Measurements from ENCODE around the gene DIPK1A. TPM values are rescaled to one million over a fixed set of nuclear protein-coding genes. Genes with fewer than 3 reads are reported as not detected.

DIPK1A gene
- total RNA-seq, 1 experiment from 2014 or later: 10.5 TPM

DNA sequence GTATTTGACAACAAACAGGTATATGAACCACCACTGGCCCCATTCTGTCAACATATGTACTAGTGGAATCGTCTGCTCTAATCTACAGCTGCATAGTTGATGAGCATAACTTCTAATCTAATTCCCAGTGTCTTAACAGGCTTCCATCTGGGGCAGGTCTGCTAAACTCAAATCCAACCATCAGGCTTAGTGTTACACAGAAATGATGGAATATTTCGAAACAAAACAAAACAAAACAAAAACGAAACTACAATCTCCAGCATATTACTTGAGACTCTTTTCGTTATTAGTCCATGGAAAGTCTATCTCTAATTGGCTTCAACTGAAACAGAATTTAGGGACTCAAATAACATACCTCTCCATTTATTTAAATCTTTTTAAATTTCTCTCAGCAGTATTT lies 37.6 kb downstream of the DIPK1A start:
- Histone ChIP-seq H3K9me2 (ENCODE audit: insufficient read depth) (no peaks in the 10 kb centered on the region), H2AFZ (no peak overlapping the region), H3K36me3 (ENCODE audit: low read depth) (0 out of 2 replicates have a peak, but pooled peaks cover 4% of the 10 kb centered on the region), H3K4me2 (no peak overlapping the region), H3K27ac (no peak overlapping the region), H3K4me1 (replicated peaks; ENCODE audit: insufficient read depth) (no peaks in the 10 kb centered on the region), H3K27me3 (ENCODE audit: insufficient read depth, low read depth) (no peaks in the 10 kb centered on the region), H3K4me3 (no peak overlapping the region), H3K79me2 (ENCODE audit: low read depth) (no peaks in the 10 kb centered on the region), H3F3A (ENCODE audit: insufficient read depth, low read depth) (no peaks in the 10 kb centered on the region; the same call in 1 of the 2 replicates), H3K9me3 (ENCODE audit: insufficient read depth, low read depth) (no peaks in the 10 kb centered on the region; the same call in 1 of the 2 replicates), H4K20me1 (ENCODE audit: insufficient read depth) (no peaks in the 10 kb centered on the region)
- ChIA-PET CTCF (no interaction called here), POLR2A (ENCODE audit: unreplicated experiment) (no interaction called here)
- intact Hi-C loops (cut with micrococcal nuclease; ENCODE audit: unreplicated experiment): no loop called here
- DNase-seq: no peak
- TF ChIP-seq EZH2 (IDR thresholded peaks at IDR 0.05; ENCODE audit: low read depth): no peak
- TF ChIP-seq, protein P1, sequence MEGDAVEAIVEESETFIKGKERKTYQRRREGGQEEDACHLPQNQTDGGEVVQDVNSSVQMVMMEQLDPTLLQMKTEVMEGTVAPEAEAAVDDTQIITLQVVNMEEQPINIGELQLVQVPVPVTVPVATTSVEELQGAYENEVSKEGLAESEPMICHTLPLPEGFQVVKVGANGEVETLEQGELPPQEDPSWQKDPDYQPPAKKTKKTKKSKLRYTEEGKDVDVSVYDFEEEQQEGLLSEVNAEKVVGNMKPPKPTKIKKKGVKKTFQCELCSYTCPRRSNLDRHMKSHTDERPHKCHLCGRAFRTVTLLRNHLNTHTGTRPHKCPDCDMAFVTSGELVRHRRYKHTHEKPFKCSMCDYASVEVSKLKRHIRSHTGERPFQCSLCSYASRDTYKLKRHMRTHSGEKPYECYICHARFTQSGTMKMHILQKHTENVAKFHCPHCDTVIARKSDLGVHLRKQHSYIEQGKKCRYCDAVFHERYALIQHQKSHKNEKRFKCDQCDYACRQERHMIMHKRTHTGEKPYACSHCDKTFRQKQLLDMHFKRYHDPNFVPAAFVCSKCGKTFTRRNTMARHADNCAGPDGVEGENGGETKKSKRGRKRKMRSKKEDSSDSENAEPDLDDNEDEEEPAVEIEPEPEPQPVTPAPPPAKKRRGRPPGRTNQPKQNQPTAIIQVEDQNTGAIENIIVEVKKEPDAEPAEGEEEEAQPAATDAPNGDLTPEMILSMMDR (conservative IDR thresholded peaks at IDR 0.05): no peak
- BruUV-seq (replicated peaks): no TSS peak

DNA sequence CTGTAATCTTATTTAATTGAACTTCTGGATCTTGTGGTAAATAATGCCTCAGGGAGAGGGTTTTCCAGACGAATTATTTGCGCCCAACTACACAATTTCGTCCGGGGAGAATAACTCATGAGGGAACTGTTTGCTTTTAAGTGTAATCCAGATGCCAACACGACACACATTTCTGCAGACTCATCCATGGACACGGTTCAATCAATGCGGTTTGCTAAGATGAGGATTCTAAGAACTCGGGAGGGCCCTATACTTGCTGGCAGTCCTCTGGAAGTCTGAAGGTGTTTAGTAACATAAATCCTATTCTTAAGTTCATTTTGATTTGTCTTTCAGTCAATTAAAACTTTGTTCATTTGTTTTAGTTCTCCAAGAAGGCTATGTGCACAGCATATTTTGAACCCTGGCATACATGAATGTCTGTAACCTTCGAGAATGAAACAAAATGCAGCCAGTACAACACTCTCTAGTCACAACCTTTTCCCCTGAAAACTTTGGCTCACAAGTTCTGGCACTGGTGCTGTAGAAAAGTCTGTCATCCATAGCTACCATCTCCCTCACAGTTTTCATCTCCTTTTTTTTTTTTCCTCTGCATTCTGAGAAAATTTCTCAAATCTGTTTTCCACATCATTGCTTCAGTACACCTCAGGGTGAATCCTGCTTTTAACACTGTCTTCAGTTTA lies 38.8 kb downstream of the DIPK1A start:
- DNase-seq: no peak
- Histone ChIP-seq H4K20me1 (ENCODE audit: insufficient read depth) (no peaks in the 10 kb centered on the region), H2AFZ (no peak overlapping the region), H3K4me2 (no peak overlapping the region), H3K36me3 (ENCODE audit: low read depth) (0 out of 2 replicates have a peak, but pooled peaks cover 4% of the 10 kb centered on the region), H3K4me3 (no peak overlapping the region), H3K27ac (no peak overlapping the region), H3K9me3 (ENCODE audit: insufficient read depth, low read depth) (no peaks in the 10 kb centered on the region; the same call in 1 of the 2 replicates), H3F3A (ENCODE audit: insufficient read depth, low read depth) (peaks cover 3% of the 10 kb centered on the region), H3K4me1 (replicated peaks; ENCODE audit: insufficient read depth) (peaks cover 7% of the 10 kb centered on the region), H3K79me2 (ENCODE audit: low read depth) (no peaks in the 10 kb centered on the region), H3K9me2 (ENCODE audit: insufficient read depth) (no peaks in the 10 kb centered on the region), H3K27me3 (ENCODE audit: insufficient read depth, low read depth) (no peaks in the 10 kb centered on the region)
- POLR2A ChIA-PET (ENCODE audit: unreplicated experiment): no interaction called here
- intact Hi-C loops (cut with micrococcal nuclease; ENCODE audit: unreplicated experiment): no loop called here
- BruUV-seq (replicated peaks): no TSS peak
- CTCF ChIA-PET: interaction anchor here (0.6 kb wide), 1 partner anchor 59 kb away, joined by 5 read pairs; no protein-coding TSS in a partner anchor
- TF ChIP-seq EZH2 (IDR thresholded peaks at IDR 0.05; ENCODE audit: low read depth): no peak
- TF ChIP-seq, protein P1 (conservative IDR thresholded peaks at IDR 0.05): no peak

DNA sequence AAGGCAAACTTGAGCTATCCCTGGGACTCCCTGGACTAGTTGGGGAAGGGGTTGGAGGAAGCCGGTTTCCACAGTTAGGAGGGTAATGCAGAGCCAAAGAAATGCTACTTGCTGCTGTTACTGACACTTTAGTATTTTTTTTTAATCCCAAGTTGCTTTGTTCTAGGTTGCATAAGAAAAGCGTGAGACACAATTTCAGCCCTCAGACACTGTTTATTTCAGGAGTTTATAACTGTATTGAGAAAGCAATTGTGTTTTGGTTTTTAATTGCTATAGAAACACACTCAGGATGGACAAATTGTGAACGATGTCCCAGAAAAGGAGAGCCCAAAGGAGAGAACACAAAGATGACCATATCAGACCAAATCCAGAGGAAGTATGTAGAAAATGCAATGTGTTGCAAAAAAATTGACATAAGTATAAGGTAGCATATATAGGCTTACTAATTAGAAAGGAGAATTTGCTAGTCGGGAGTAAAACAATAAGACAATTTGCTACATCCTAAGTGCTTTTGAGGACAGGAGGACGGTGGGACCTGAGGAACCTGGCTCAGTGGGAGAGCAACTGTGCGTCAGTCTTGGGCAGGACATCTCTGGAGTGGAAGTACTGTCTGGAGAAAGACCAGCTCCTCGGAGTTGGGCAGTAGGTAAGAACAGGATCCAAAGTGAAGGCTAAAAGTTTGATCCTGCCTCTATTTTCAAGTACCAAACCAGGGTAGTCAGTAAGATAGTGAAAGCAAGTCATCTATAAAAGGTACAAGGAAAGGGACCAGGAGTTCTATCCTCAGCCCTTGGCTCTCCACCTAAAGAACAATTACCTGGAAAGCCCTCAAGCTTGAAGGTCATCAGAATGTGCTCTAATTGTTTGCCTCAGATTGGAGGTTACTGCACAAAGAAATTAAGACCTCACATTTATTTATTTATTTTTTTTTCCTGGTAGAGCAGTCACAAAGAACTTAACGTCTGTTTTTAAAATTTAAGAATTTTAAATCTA lies 39.9 kb downstream of the DIPK1A start:
- no peak overlapping the region for H2AFZ ChIP-seq
- H3K9me3 ChIP-seq (ENCODE audit: insufficient read depth, low read depth): no peaks in the 10 kb centered on the region; the same call in 1 of the 2 replicates
- H3K4me1 ChIP-seq (replicated peaks; ENCODE audit: insufficient read depth): peaks cover 18% of the 10 kb centered on the region
- no peaks in the 10 kb centered on the region for H3K27me3 ChIP-seq (ENCODE audit: insufficient read depth, low read depth)
- DNase-seq: no peak
- H3F3A ChIP-seq (ENCODE audit: insufficient read depth, low read depth): peaks cover 15% of the 10 kb centered on the region
- POLR2A ChIA-PET (ENCODE audit: unreplicated experiment): no interaction called here
- no peaks in the 10 kb centered on the region for H4K20me1 ChIP-seq (ENCODE audit: insufficient read depth)
- no peak overlapping the region for H3K4me2 ChIP-seq
- CTCF ChIA-PET: no interaction called here
- no peaks in the 10 kb centered on the region for H3K79me2 ChIP-seq (ENCODE audit: low read depth)
- no peak overlapping the region for H3K27ac ChIP-seq
- 0 out of 2 replicates have a peak, but pooled peaks cover 4% of the 10 kb centered on the region for H3K36me3 ChIP-seq (ENCODE audit: low read depth)
- TF ChIP-seq, protein P1 (conservative IDR thresholded peaks at IDR 0.05): no peak
- no peak for TF ChIP-seq EZH2 (IDR thresholded peaks at IDR 0.05; ENCODE audit: low read depth)
- H3K4me3 ChIP-seq: no peak overlapping the region
- no TSS peak for BruUV-seq (replicated peaks)
- intact Hi-C loops (cut with micrococcal nuclease; ENCODE audit: unreplicated experiment): no loop called here
- H3K9me2 ChIP-seq (ENCODE audit: insufficient read depth): no peaks in the 10 kb centered on the region

All from PC-9 (cell line).